T-helper 22 cell (primary cell): ENCODE data around the gene SELENOW.
"Not testable (repeated sequence)": the region's sequence is repeated elsewhere in the genome, so short reads cannot be mapped to it uniquely, and the experiment has no call there.

Experiments
- DNase-seq: peaks from one replicate; pipeline ENCODE4 v3.0.0-alpha.2; 2020; ENCODE audit warnings: low read depth

SELENOW gene

DNA sequence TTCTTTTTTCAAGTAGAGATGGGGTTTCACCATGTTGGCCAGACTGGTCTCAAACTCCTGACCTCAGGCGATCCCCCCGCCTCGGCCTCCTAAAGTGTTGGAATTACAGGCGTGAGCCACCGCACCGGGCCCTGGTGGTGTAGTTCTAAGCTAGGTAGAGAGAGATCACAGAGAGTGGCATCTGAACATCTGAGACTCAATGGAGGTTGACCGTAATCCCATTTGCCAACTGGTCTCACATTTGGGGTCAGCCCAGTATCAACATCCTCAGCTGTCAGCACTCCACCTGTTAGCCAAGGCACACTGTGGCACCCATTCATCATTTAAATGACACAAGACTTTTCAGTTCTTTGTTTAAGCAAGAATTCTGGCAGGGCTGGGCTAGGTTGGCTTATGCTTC lies 8.1 kb downstream of the SELENOW start:
- no peak for DNase-seq

DNA sequence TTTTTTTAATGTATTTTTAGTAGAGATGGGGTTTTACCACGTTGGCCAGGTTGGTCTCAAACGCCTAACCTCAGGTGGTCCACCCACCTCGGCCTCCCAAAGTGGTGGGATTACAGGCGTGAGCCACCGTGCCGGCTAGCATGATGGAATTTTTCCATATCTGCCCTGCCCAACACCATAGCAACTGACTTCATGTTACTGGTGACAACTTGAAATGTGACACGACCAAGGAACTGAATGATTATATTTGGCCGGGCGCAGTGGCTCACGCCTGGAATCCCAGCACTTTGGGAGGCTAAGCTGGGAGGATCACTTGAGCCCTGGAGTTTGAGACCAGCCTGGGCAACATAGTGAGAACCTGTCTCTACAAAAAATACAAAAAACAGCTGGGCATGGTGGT lies 8.8 kb downstream of the SELENOW start:
- not testable (repeated sequence) for DNase-seq

DNA sequence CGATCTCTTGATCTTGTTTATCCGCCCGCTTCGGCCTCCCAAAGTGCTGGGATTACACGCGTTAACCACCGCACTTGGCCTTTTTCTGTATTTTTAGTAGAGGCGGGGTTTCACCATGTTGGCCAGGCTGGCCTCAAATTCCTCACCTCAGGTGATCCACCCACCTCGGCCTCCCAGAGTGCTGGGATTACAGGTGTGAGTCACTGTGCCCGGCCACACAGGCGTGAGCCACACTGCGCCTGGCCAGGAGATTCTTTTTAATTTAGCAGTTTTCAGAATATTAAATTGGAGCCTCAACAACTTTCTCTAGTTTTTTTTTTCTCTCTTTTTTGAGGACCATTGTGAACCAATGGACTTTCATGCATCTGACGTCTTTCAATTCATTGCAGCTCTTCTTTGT lies 11.3 kb downstream of the SELENOW start:
- not testable (repeated sequence) for DNase-seq

DNA sequence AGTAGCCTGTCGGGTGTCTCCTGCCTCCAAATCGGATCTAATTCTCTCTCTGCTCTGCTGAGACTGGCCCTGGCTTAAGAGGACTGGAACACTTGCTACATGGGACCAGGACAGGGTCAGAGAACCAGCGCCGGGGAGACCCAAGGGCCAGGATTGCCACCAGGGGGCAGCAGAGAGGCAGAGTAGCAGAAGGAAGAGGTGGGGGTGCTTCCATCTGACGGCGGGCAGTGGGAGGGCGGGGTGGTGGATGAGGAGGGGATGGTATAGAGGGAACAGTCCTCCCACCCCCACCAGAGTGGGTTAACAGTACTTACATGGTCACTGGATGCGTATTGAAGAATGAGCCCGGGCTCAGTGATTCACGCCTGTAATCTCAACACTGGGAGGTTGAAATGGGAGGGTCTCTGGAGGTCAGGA lies 11.9 kb downstream of the SELENOW start:
- peak; percentile 51 for DNase-seq

DNA sequence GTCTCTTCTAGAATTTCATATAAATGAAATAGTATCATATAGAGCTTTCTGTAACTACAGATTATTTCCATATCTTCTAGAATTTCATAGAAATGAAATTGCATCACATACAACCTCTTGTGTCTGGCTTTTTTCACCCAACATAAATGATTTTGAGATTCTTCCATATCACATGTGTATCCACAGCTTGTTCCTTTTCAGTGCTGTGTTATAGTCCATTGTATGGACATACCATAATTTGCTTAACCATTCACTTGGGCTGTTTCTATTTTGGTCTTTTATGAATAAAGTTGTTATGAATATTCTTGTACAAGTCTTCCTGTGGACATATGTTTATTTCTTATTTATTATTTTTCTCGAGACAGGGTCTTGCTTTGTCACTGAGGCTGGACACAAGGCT lies 14.1 kb downstream of the SELENOW start:
- DNase-seq, result no peak

- DNase-seq, result no peak
Measured at GRCh38 chr19:47794526-47794925, 16.0 kb downstream of the SELENOW start.

DNA sequence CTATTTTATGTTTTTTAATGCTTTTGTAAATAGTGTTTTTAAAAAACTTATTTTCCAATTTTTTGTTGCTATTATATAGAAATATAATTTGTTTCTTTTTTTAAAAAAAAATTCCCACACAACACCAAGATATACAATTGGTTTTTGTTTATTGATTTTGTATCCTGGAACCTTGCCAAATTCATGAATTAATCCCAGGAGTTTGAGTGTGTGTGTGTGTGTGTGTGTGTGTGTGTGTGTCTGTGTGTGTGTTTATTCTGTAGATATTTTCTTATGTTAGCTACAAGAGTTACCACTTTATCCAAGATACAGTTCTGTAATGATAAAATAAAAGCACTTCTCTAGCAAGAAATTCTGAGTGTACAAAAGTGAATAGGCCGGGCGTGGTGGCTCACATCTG lies 18.3 kb downstream of the SELENOW start:
- DNase-seq, result no peak

DNA sequence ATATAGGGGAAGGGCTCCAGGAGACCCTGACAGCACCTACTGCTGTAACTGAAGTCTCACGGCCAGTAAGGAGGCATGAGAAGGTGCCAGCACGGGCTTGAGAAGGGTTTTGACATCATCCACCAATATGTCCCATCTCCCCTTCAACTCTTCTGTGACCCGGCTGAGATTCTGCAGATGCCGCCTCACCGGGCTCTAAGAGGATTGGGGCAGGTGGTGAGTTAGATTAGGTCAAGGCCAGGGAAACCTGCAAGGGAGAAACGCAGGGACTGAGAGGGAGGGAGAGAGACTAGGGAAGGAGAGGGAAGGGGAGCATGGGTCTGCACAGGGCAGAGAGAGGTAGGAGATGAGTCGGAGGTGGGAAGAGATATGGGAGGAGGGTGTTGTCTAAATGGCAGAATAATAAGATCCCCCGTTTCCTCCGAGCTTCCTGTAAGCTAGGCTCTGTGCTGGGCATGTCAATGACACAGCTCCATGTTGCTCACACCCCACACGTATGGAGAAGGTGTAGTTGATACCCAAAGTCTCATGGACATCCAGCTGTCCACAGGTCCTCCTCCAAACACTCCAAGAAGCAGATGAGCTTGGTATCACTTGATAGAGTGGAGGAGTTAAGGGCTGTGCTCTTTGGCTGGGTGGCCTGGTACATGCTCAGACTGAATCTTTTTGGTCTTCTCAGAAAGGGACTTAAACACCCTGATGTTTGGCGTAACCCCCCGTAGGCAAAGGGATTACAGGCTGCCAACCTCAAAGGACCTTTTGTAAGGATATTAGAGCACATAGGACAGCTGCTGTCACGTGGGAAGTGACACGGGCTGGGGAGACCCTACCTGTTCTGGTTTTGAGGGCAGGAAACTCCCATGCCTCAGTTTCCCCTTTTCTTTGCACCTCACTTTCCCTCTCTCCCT lies 19.7 kb downstream of the SELENOW start:
- DNase-seq, result no peak

DNA sequence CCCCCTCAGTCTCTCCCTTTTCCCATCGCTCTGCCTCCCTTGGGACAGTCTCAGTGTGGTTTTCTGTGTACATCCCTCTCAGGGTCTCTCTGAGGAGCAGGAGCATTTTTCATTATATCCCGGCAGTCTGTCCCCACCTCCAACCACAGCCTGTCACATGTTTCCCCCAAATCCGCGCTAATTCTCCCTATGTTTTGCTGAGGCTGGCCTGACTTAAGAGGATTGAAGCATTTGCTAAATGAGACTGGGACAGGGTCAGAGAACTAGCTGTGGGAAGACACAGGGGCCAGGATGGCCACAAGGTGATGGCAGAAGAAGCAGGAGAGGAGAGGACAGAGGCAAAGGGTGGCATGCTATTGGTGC lies 20.4 kb downstream of the SELENOW start:
- DNase-seq, result no peak

GRCh38 chr19:47801270-47801669 lies 22.8 kb downstream of the SELENOW start:
- DNase-seq, result no peak

- DNase-seq, result no peak
Measured at GRCh38 chr19:47802521-47803043, 24.1 kb downstream of the SELENOW start.

DNA sequence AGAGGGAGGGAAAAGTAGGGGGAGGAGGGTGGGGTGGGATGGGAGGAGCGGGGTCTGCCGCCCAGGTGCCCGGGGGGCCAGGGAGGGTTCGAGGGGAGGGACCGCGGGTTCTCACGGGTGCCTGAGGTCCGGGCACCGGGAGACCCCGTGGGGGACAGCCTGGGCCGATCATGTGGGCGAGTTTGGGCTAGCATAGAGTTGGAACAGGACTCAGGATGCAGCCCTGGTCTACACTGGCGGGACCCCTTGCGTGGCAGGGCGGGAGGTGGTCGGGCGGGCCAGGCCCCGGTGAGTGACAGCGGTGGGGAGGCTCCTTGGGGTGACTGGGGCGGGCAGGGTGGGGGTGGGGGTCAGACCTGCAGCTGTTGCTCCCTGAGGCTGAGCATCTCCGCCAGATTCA lies 24.6 kb downstream of the SELENOW start:
- not testable (repeated sequence) for DNase-seq

- DNase-seq, result not testable (repeated sequence)
Measured at GRCh38 chr19:47803671-47804070, 25.2 kb downstream of the SELENOW start.

DNA sequence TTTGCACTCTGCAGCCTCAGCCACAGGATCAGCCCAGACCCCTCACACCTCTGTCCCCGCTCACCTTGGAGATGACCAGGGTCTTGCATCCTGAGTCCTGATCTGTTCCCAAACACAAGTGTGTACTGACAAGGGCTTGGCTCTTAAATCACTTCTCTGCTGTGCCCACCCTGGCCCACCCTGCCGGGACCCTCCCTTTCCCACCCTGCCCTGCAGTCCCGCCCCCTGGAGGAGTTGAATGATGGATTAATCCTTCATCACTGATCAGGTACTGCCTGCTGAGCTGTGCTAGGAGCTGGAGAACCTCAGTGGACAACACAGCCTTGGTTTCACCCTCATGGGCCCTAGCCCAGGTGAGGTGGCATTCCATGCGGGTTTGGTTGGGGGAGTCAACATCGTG lies 25.9 kb downstream of the SELENOW start, which contains the start of gene TPRX1:
Gene TPRX1 (minus strand): TSS at position 101 of the 400 bp plus-strand sequence. CDS start 12 bp downstream, at position 89.
- DNase-seq, result not testable (repeated sequence)

GRCh38 chr19:47805313-47805712 lies 26.8 kb downstream of the SELENOW start:
- no peak for DNase-seq

GRCh38 chr19:47806435-47806834 lies 27.9 kb downstream of the SELENOW start:
- no peak for DNase-seq

DNA sequence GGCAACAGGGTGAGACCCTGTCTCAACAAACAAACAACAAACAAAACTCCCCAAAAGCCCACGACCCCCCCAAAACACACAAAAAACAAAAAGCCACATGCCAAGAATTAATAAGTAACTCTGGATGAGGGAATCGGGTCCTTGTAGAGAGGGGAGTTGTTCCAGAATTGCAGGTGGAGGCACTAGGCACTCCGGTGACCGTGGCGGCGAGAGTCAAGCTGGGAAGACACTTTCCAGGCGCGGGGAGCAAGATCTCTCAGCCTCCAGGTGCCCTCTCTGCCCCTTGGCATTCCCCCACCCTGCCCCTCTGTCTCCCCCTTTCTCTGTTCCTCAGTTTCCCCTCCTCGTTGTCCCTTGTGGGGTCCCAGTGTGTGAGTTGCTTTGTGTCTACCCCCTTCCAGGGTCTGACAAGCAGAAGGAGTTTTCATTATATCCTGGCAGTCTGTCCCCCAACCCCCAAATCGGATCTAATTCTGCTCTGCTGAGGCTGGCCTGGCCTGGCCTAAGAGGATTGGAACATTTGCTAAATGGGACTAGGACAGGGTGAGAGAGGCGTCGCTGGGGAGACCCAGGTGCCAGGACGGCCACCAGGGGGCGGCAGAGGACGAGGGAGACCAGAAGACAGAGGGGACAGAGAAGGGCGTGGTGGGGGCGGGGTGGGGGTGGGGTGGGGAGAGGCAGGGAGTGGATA lies 34.9 kb downstream of the SELENOW start:
- DNase-seq, result peak; percentile 32

DNA sequence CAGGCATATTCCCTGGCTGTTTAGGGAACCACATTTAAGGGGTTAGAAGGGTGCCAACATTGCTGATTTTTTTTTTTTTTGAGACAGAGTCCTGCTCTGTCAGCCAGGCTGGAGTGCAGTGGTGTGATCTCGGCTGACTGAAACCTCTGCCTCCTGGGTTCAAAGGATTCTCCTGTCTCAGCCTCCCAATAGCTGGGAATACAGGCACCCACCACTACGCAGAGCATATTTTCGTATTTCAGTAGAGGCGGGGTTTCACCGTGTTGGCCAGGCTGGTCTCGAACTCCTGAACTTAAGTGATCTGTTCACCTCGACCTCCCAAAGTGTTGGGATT lies 35.5 kb downstream of the SELENOW start:
- DNase-seq, result no peak

- not testable (repeated sequence) for DNase-seq
Measured at GRCh38 chr19:47816270-47816669, 37.8 kb downstream of the SELENOW start.

DNA sequence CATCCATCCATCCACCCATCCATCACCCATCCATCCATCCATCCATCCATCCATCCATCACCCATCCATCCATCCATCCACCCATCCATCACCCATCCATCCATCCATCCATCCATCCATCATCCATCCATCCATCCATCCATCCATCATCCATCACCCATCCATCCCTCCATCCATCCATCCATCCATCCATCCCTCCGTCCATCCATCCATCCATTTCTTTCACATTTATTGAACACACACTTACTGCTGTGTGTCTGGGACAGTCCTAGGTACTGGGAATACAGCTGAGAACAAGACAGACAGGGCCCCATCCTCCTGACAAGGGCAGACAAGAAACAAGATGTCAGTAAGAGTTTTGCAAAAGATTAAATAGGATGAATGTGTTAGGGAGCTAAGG lies 39.7 kb downstream of the SELENOW start:
- not testable (repeated sequence) for DNase-seq

DNA sequence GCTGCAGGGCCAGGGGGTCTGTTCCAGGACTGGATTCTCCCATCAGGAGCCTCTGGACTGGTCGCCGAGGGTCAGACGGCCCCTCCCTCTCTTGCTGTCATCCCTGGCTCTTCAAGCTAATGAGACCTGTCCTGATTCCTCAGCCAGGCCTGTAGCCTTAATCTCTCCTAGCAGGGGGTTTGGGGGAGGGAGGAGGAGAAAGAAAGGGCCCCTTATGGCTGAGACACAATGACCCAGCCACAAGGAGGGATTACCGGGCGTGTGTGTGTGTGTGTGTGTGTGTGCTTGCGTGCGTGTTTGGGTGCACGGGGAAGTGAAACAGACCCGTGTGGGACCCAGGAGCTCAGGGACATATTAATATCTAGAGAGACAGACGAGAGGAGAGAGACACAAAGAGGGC lies 41.4 kb downstream of the SELENOW start:
- DNase-seq, result no peak

GRCh38 chr19:47820410-47820809 lies 41.9 kb downstream of the SELENOW start:
- DNase-seq, result no peak

GRCh38 chr19:47821460-47822020 lies 43.0 kb downstream of the SELENOW start, which contains the start of gene CRX:
TSS of gene CRX (plus strand) at chr19:47821937. CDS start at chr19:47834444, 12,507 bp downstream.
- no peak for DNase-seq
